ENCODE data around the gene CDH13.

- TF ChIP-seq POLR2A (IDR thresholded peaks at IDR 0.05) = no peak
- no peak for TF ChIP-seq CTCF (IDR thresholded peaks at IDR 0.05)
- TF ChIP-seq EP300 (IDR thresholded peaks at IDR 0.05) = no peak
These were observed 385.2 kb downstream of the CDH13 start for GRCh38 chr16:83011939-83012338.
